Measurements from ENCODE around the gene ASAH2.
"Not testable (repeated sequence)": the region's sequence is repeated elsewhere in the genome, so short reads cannot be mapped to it uniquely, and the experiment has no call there.

The ASAH2 gene

GRCh38 chr10:50254479-50254878 is 3.2 kb upstream of the ASAH2 start:
- no peak for DNase-seq (ENCODE audit: low read depth)

GRCh38 chr10:50250096-50250854 is 1.0 kb downstream of the ASAH2 start:
- DNase-seq (ENCODE audit: low read depth) = no peak

GRCh38 chr10:50248598-50248997 is 2.7 kb downstream of the ASAH2 start:
- DNase-seq (ENCODE audit: low read depth) = no peak

GRCh38 chr10:50248062-50248461 is 3.3 kb downstream of the ASAH2 start:
- no peak for DNase-seq (ENCODE audit: low read depth)

- no peak for DNase-seq (ENCODE audit: low read depth)
Measured at GRCh38 chr10:50244201-50244600, 7.1 kb downstream of the ASAH2 start.

GRCh38 chr10:50242777-50243176 is 8.5 kb downstream of the ASAH2 start:
- peak; percentile 4 for DNase-seq (ENCODE audit: low read depth)

GRCh38 chr10:50241478-50241877 is 9.8 kb downstream of the ASAH2 start:
- DNase-seq (ENCODE audit: low read depth) = not testable (repeated sequence)

GRCh38 chr10:50234486-50234885 is 16.8 kb downstream of the ASAH2 start:
- no peak for DNase-seq (ENCODE audit: low read depth)

GRCh38 chr10:50232261-50232639 is 19.1 kb downstream of the ASAH2 start:
- no peak for DNase-seq (ENCODE audit: low read depth)

GRCh38 chr10:50231515-50232260 is 19.6 kb downstream of the ASAH2 start:
- DNase-seq (ENCODE audit: low read depth) = no peak

- DNase-seq (ENCODE audit: low read depth) = no peak
Measured at GRCh38 chr10:50229460-50229859, 21.9 kb downstream of the ASAH2 start.

GRCh38 chr10:50228672-50229071 is 22.6 kb downstream of the ASAH2 start:
- DNase-seq (ENCODE audit: low read depth) = no peak

GRCh38 chr10:50226610-50227009 is 24.7 kb downstream of the ASAH2 start:
- no peak for DNase-seq (ENCODE audit: low read depth)

GRCh38 chr10:50224330-50224952 is 26.9 kb downstream of the ASAH2 start:
- DNase-seq (ENCODE audit: low read depth) = peak; percentile 79

- DNase-seq (ENCODE audit: low read depth) = no peak
Measured at GRCh38 chr10:50222199-50222598, 29.1 kb downstream of the ASAH2 start.

GRCh38 chr10:50221470-50221869 is 29.8 kb downstream of the ASAH2 start:
- no peak for DNase-seq (ENCODE audit: low read depth)

GRCh38 chr10:50219646-50220045 is 31.7 kb downstream of the ASAH2 start:
- DNase-seq (ENCODE audit: low read depth) = no peak

- DNase-seq (ENCODE audit: low read depth) = no peak
Measured at GRCh38 chr10:50219200-50219599, 32.1 kb downstream of the ASAH2 start.

GRCh38 chr10:50216894-50217293 is 34.4 kb downstream of the ASAH2 start:
- DNase-seq (ENCODE audit: low read depth) = no peak

- no peak for DNase-seq (ENCODE audit: low read depth)
Measured at GRCh38 chr10:50216418-50216817, 34.9 kb downstream of the ASAH2 start.

GRCh38 chr10:50211670-50212069 is 39.6 kb downstream of the ASAH2 start:
- no peak for DNase-seq (ENCODE audit: low read depth)

- DNase-seq (ENCODE audit: low read depth) = no peak
Measured at GRCh38 chr10:50210876-50211275, 40.4 kb downstream of the ASAH2 start.

Data from ELR (cell line).